ENCODE data around the gene ARVCF. TPM values are rescaled to one million over a fixed set of nuclear protein-coding genes. Genes with fewer than 3 reads are reported as not detected.
A peak's percentile ranks its signal among the peaks of the same experiment; 100 is the strongest.

The ARVCF gene
- total RNA-seq, 4 donors from 2014 or later = 6.5 to 20.0 (median 9.3) TPM

- ATAC-seq (ENCODE audit: low FRiP score) = no peak
Measured at GRCh38 chr22:20052309-20053259, 36.0 kb upstream of the ARVCF start.

GRCh38 chr22:20051927-20052308 lies 35.3 kb upstream of the ARVCF start:
- ATAC-seq (ENCODE audit: low FRiP score) = no peak
- no peak for DNase-seq (ENCODE audit: low spot score)
- no peak for TF ChIP-seq CTCF (IDR thresholded peaks at IDR 0.05)

More at GRCh38 chr22:20052309-20053259, 36.0 kb upstream of the ARVCF start:
- TF ChIP-seq CTCF (IDR thresholded peaks at IDR 0.05) = no peak
- no peak for DNase-seq (ENCODE audit: low spot score)

GRCh38 chr22:20046730-20047129 lies 30.1 kb upstream of the ARVCF start:
- ATAC-seq (ENCODE audit: low FRiP score) = no peak
- TF ChIP-seq CTCF (IDR thresholded peaks at IDR 0.05) = no peak
- DNase-seq (ENCODE audit: low spot score) = no peak

- TF ChIP-seq CTCF (IDR thresholded peaks at IDR 0.05) = no peak
- ATAC-seq (ENCODE audit: low FRiP score) (no peak), DNase-seq (ENCODE audit: low spot score) (no peak)
Measured at GRCh38 chr22:20044495-20045151, 28.0 kb upstream of the ARVCF start.

GRCh38 chr22:20043997-20044342 lies 27.3 kb upstream of the ARVCF start:
- ATAC-seq (ENCODE audit: low FRiP score) = no peak
- TF ChIP-seq CTCF (IDR thresholded peaks at IDR 0.05) = no peak
- DNase-seq (ENCODE audit: low spot score) = no peak

- TF ChIP-seq CTCF (IDR thresholded peaks at IDR 0.05) = no peak
- DNase-seq (ENCODE audit: low spot score) = no peak
Measured at GRCh38 chr22:20043057-20043996, 26.7 kb upstream of the ARVCF start.

More at GRCh38 chr22:20043057-20043996, 26.7 kb upstream of the ARVCF start:
- ATAC-seq (ENCODE audit: low FRiP score) = peak; percentile 26
